ENCODE data around the gene ZNF683.
A peak's percentile ranks its signal among the peaks of the same experiment; 100 is the strongest.

The ZNF683 gene

GRCh38 chr1:26357121-26357602, 15.4 kb downstream of the ZNF683 start:
- no peak for DNase-seq

- DNase-seq = no peak
Observed at GRCh38 chr1:26356106-26356505, 16.4 kb downstream of the ZNF683 start.

GRCh38 chr1:26354972-26355371, 17.6 kb downstream of the ZNF683 start:
- DNase-seq = no peak

GRCh38 chr1:26353976-26354820, 18.4 kb downstream of the ZNF683 start, which contains the start of gene CRYBG2:
TSS of gene CRYBG2 (minus strand) at chr1:26354130. CDS start at chr1:26346657, 7,473 bp downstream.
- no peak for DNase-seq

GRCh38 chr1:26353210-26353859, 19.2 kb downstream of the ZNF683 start:
- DNase-seq = no peak

- no peak for DNase-seq
Observed at GRCh38 chr1:26352338-26352679, 20.2 kb downstream of the ZNF683 start.

GRCh38 chr1:26351590-26352337, 20.8 kb downstream of the ZNF683 start:
- DNase-seq = no peak

GRCh38 chr1:26350701-26351589, 21.6 kb downstream of the ZNF683 start:
- DNase-seq = no peak

- no peak for DNase-seq
Observed at GRCh38 chr1:26350343-26350700, 22.2 kb downstream of the ZNF683 start.

- no peak for DNase-seq
Observed at GRCh38 chr1:26349877-26350244, 22.7 kb downstream of the ZNF683 start.

GRCh38 chr1:26349188-26349876, 23.2 kb downstream of the ZNF683 start:
- no peak for DNase-seq

- no peak for DNase-seq
Observed at GRCh38 chr1:26346274-26347033, 26.1 kb downstream of the ZNF683 start.

- DNase-seq = no peak
Observed at GRCh38 chr1:26345718-26346117, 26.8 kb downstream of the ZNF683 start.

- DNase-seq = no peak
Observed at GRCh38 chr1:26344147-26344920, 28.2 kb downstream of the ZNF683 start.

- no peak for DNase-seq
Observed at GRCh38 chr1:26340047-26340481, 32.5 kb downstream of the ZNF683 start.

GRCh38 chr1:26338670-26339069, 33.9 kb downstream of the ZNF683 start:
- DNase-seq = no peak

GRCh38 chr1:26337625-26338024, 34.9 kb downstream of the ZNF683 start:
- no peak for DNase-seq

- no peak for DNase-seq
Observed at GRCh38 chr1:26337206-26337535, 35.4 kb downstream of the ZNF683 start.

- DNase-seq = peak; percentile 87
Observed at GRCh38 chr1:26336477-26337205, 35.9 kb downstream of the ZNF683 start.

All from CD4-positive, alpha-beta T cell treated with Interferon gamma for 1 hour (primary cell).